SK-N-MC (cell line): Measurements from ENCODE around the gene TMC1.

Source experiments
- EZH2 ChIP-seq: fragments of 200-600 bp; sonication (generic); IDR thresholded peaks from one replicate; pipeline ENCODE4 v1.6.1; 2017; ENCODE audit warnings: antibody characterized with exemption
- FOXP2 ChIP-seq: optimal IDR thresholded peaks from 2 replicates; pipeline ENCODE3; 2011; ENCODE audit warnings: mild to moderate bottlenecking, moderate library complexity; ENCODE audit not compliant: insufficient read depth; ENCODE audit errors: extremely low read length, control extremely low read depth

GRCh38 chr9:72529531-72529930 is 8.1 kb downstream of the TMC1 start:
- TF ChIP-seq FOXP2, result no peak
- TF ChIP-seq EZH2, result no peak
